HG03108 (cell line): ENCODE data around the gene LIMS1.
"Not testable (repeated sequence)": the region's sequence is repeated elsewhere in the genome, so short reads cannot be mapped to it uniquely, and the experiment has no call there.

Source experiments
- ATAC-seq: cut with Tn5 transposase; IDR thresholded peaks from one replicate; pipeline ENCODE4 v1.9.1; 2021; ENCODE audit warnings: moderate library complexity; ENCODE audit not compliant: unreplicated experiment

Gene LIMS1

GRCh38 chr2:108632332-108633160 lies 98.3 kb downstream of the LIMS1 start:
- no peak for ATAC-seq

- no peak for ATAC-seq
These were observed 99.1 kb downstream of the LIMS1 start for GRCh38 chr2:108633409-108633808.

DNA sequence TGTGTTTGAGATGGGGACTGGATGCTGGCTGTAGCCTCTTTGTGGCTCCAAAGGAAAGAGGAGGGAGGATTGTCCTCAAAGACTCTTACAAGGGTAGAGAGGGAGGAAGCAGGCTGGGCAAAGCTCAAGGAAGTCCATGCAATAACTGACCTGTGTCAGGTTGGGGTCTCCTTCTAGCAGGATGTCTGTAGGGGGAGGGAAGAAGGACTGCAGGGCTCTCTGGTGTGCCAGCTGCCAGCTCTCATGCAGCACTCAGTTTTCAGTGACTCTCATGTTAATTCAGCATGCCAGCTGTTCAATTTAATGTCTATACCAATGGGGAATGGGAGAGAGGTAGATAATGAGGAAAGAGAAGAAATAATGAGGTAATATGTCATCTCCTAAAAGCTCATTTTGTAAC lies 99.7 kb downstream of the LIMS1 start:
- ATAC-seq = no peak

- no peak for ATAC-seq
These were observed 100.4 kb downstream of the LIMS1 start for GRCh38 chr2:108634576-108635160.

DNA sequence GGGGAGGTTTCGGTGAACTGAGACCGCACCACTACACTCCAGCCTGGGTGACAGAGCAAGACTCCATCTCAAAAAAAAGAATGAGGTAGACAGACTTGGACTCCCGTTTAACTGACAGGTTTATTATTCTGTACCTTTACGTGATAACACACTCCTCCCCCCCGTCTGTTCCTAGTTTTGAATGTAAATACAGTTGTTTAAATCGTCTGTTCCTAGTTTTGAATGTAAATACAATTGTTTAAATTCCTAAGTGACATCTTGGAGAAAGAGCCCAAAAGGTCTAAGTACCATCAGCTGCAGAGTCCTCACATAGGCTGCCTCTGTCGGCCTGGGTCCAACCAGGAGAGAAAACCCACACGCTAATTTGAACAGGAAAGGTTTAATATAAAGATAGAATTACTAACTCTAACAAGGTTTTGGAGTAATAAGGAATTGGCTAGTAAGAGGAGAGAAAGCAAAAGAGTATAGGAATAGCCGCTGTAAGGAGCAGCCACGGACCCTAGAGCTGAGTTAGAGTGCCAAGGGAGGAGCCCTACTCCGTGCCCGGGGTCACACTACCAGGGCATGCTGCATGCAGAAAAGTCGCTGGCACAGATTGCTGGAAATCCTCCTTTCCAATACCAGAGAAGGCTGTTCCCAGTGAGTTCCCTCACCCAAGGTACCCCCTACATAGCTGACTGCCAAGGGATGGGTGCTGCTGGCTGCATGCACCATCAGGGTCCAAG lies 101.5 kb downstream of the LIMS1 start:
- ATAC-seq = no peak

GRCh38 chr2:108637304-108637669 lies 103.0 kb downstream of the LIMS1 start:
- ATAC-seq = no peak

- no peak for ATAC-seq
These were observed 106.5 kb downstream of the LIMS1 start for GRCh38 chr2:108640731-108641130.

DNA sequence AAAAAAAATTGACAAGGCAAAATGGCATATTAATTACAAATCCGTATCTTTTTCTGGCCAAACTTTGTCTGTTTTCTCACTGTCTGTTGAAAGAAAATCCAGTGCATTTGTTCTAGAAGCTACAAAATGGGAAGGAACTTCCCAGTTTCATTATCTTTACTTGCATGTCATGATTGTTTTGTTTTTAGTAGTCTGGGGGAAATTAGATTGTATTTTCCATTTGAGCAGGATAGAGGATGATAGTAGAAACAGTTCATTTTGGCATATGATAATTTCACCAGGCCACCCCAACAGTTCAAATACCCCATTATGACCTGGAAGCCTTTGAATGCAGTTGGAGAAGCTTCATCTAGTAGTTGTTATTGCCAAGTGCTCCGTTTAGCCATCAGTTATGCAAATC lies 107.5 kb downstream of the LIMS1 start:
- no peak for ATAC-seq

DNA sequence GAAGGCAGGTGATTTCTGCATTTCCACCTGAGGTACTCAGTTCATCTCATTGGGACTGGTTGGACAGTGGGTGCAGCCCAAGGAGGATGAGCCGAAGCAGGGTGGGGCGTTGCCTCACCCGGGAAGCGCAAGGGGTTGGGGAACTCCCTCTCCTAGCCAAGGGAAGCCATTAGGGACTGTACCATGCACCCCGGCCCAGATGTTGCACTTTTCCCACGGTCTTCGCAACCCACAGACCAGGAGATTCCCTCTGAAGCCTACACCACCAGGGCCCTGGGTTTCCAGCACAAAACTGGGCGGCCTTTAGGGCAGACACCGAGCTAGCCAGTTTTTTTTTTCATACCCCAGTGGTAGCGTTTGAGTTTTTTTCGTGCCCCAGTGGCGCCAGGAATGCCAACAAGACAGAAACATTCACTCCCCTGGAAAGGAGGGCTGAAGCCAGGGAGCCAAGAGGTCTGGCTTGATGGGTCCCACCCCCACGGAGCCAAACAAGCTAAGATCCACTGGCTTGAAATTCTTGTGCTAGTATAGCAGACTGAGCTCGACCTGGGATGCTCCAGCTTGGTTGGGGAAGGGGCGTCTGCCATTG lies 109.1 kb downstream of the LIMS1 start:
- ATAC-seq = no peak

DNA sequence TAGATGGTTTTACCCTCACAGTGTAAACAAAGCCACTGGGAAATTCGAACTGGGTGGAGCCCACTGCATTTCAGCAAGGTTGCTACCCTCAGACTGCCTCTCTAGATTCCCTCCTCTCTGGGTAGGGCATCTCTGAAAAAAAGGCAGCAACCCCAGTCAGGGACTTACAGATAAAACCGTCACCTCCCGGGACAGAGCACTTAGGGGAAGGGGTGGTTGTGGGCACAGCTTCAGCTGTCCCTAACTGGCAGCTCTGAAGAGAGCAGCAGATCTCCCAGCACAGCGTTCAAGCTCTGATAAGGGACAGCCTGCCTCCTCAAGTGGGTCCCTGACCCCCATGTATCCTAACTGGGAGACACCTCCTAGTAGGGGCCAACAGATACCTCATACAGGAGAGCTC lies 109.6 kb downstream of the LIMS1 start:
- ATAC-seq = not testable (repeated sequence)

GRCh38 chr2:108644446-108644845 lies 110.2 kb downstream of the LIMS1 start:
- not testable (repeated sequence) for ATAC-seq

DNA sequence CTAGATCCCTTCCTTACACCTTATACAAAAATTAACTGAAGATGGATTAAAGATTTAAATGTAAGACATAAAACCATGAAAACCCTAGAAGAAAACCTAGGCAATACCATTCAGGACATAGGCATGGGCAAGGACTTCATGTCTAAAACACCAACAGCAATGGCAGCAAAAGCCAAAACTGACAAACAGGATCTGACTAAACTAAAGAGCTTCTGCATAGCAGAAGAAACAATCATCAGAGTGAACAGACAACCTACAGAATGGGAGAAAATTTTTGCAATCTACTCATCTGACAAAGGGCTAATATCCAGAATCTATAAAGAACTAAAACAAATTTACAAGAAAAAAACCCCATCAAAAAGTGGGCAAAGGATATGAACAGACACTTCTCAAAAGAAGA lies 114.5 kb downstream of the LIMS1 start:
- not testable (repeated sequence) for ATAC-seq

- not testable (repeated sequence) for ATAC-seq
These were observed 116.2 kb downstream of the LIMS1 start for GRCh38 chr2:108650465-108650864.

- ATAC-seq = not testable (repeated sequence)
These were observed 117.2 kb downstream of the LIMS1 start for GRCh38 chr2:108651468-108651867.

DNA sequence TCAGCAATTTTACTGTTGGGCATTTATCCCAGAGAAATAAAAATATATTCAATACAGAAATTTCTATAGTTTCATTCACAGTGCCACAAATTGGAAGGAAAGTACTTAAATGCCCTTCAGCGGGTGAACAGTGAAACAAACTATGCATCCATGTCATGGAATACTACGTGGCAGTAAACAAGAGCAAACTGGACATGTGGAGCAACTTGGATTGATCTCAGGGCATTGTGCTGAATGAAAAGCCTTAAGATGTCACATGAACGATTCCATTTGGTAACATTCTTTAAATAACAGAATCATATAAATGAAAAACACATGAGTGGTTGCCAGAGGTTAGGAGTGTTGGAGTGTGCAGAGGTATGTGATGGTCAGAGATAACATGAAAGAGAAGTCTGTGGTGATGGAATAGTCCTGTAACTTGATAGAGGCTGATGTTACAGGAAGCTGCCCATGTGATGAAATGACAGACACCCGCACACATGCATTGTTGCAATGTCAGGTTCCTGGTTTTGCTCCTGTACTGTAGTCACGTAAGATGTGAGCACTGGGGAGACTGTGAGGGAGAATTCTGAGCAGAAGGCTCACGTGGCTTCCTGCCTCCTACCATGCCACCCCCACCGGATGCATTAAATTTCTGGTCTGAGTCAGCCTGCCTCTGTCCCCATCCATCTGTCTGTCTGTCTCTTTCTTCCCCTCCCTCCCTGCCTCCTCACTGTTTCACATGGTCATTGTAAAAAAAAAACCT lies 118.1 kb downstream of the LIMS1 start:
- peak; percentile 95 for ATAC-seq

- not testable (repeated sequence) for ATAC-seq
These were observed 119.2 kb downstream of the LIMS1 start for GRCh38 chr2:108653425-108653824.

- not testable (repeated sequence) for ATAC-seq
These were observed 119.6 kb downstream of the LIMS1 start for GRCh38 chr2:108653849-108654248.

DNA sequence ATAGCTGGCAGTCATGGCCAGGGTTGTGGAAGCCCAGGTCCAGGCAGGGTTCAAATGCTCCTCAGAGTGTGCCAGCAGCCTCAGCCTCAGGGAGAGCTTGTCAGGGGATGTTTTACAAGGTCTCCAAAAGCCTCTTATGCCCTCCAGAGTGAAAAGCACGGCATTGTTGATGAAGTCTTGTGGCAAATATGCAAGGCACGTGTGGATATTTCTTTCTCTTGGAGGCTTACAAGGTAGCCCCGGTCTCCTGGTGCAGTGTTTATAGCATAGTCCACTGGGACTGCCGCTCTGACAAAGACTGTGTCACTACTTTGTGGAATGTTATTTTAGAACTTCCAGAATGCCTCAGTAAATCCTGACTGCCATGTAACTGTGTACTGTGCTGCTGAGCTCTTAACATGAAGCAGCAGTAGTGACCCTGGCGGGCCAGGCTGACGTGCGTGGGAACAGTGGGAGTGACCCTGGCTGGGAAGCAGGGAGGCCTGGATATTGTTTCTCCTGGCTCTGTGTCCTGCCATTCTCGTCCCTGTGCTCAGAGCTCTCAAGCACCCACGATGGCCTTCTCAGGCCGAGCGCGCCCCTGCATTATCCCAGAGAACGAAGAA lies 120.4 kb downstream of the LIMS1 start:
- ATAC-seq = not testable (repeated sequence)

GRCh38 chr2:108655270-108655669 lies 121.0 kb downstream of the LIMS1 start:
- not testable (repeated sequence) for ATAC-seq

- ATAC-seq = not testable (repeated sequence)
These were observed 122.0 kb downstream of the LIMS1 start for GRCh38 chr2:108656282-108656681.
